SH-SY5Y (cell line): Measurements from ENCODE around the gene PRKD1.

Experiments used
- GATA2 ChIP-seq: IDR thresholded peaks from 2 replicates; pipeline ENCODE4 v1.6.1; 2011; ENCODE audit warnings: mild to moderate bottlenecking, low read depth, low read length
- GATA3 ChIP-seq: IDR thresholded peaks from 2 replicates; pipeline ENCODE4 v1.6.1; 2011; ENCODE audit warnings: low read depth, mild to moderate bottlenecking, low read length, moderate library complexity

DNA sequence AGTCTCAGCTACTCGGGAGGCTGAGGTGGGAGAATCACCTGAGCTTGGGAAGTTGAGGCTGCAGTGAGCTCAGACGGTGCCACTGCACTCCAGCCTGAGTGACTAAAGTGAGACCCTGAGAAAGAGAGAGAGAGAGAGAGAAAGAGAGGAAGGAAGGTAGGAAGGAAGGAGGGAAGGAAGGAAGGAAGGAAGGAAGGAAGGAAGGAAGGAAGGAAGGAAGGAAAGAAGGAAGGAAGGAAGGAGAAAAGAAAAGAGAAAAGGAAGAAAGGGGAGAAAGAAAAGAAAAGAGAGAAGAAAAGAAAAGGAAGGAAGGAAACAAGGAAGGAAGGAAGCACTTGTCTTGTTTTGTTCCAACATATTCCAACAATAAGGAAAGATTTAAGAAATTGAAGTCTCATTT, 7.8 kb downstream of the PRKD1 start:
- TF ChIP-seq GATA2 (no peak), GATA3 (no peak)
